SK-N-SH (cell line): ENCODE results near the gene PROSER3.

Experiments used
- CTCF ChIP-seq: fragments of 200-600 bp; sonication (generic); IDR thresholded peaks from 2 replicates; pipeline ENCODE4 v1.6.1; 2017; ENCODE audit warnings: antibody characterized with exemption, mild to moderate bottlenecking, moderate library complexity
- JUND ChIP-seq: IDR thresholded peaks from 2 replicates; pipeline ENCODE4 v1.4.0; 2012

DNA sequence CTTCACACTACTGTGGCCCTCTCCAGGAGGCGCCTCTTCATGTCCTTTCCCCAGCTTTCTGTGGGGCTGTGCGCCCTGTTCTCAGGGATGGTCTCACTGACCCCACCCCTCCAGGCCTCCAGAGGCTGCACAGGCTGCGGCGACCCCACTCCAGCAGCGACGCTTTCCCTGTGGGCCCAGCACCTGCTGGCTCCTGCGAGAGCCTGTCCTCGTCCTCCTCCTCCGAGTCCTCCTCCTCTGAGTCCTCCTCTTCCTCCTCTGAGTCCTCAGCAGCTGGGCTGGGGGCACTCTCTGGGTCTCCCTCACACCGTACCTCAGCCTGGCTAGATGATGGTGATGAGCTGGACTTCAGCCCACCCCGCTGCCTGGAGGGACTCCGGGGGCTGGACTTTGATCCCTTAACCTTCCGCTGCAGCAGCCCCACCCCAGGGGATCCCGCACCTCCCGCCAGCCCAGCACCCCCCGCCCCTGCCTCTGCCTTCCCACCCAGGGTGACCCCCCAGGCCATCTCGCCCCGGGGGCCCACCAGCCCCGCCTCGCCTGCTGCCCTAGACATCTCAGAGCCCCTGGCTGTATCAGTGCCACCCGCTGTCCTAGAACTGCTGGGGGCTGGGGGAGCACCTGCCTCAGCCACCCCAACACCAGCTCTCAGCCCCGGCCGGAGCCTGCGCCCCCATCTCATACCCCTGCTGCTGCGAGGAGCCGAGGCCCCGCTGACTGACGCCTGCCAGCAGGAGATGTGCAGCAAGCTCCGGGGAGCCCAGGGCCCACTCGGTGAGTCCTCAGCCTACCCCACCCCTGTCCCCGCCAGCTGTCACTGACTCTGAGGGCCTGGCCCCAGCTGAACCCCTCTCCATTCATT lies 28.6 kb downstream of the PROSER3 start:
- TF ChIP-seq CTCF (no peak), JUND (no peak)
